H9 (cell line): ENCODE results near the gene NCKAP5. TPM values are rescaled to one million over a fixed set of nuclear protein-coding genes. Genes with fewer than 3 reads are reported as not detected.

ENCODE experiments used
- DNase-seq: peaks from one replicate; pipeline ENCODE4 v3.0.0-alpha.2; 2017
- H2AFZ ChIP-seq: one replicate; pipeline ENCODE4 v1.6.1; 2013; ENCODE audit warnings: mild to moderate bottlenecking, low read length, control low read depth, moderate library complexity
- H2AK5ac ChIP-seq: 2 replicates; pipeline ENCODE4 v1.6.1; 2013; ENCODE audit warnings: low read length, control low read depth, mixed read lengths; ENCODE audit not compliant: insufficient read length
- H2BK120ac ChIP-seq: one replicate; pipeline ENCODE4 v1.6.1; 2013; ENCODE audit warnings: low read depth, mild to moderate bottlenecking, low read length, control low read depth, inconsistent platforms; ENCODE audit not compliant: poor library complexity, severe bottlenecking
- H2BK12ac ChIP-seq: 2 replicates; pipeline ENCODE4 v1.6.1; 2013; ENCODE audit warnings: low read length, control low read depth, mixed read lengths, low read depth; ENCODE audit not compliant: insufficient read length
- H2BK15ac ChIP-seq: 2 replicates; pipeline ENCODE4 v1.6.1; 2013; ENCODE audit warnings: low read depth, low read length, control low read depth
- H2BK20ac ChIP-seq: one replicate; pipeline ENCODE4 v1.6.1; 2013; ENCODE audit warnings: low read depth, mild to moderate bottlenecking, low read length, control low read depth, inconsistent platforms; ENCODE audit not compliant: poor library complexity, severe bottlenecking
- H2BK5ac ChIP-seq: 2 replicates; pipeline ENCODE4 v1.6.1; 2013; ENCODE audit warnings: low read length, control low read depth, mixed read lengths; ENCODE audit not compliant: insufficient read length
- H3K14ac ChIP-seq: 2 replicates; pipeline ENCODE4 v1.6.1; 2013; ENCODE audit warnings: low read length, control low read depth; ENCODE audit not compliant: insufficient read depth
- H3K18ac ChIP-seq: 2 replicates; pipeline ENCODE4 v1.6.1; 2013; ENCODE audit warnings: low read depth, mild to moderate bottlenecking, mixed read lengths, low read length, control low read depth; ENCODE audit not compliant: insufficient read length
- H3K23ac ChIP-seq: 2 replicates; pipeline ENCODE4 v1.6.1; 2013; ENCODE audit warnings: low read length, control low read depth, mixed read lengths, low read depth; ENCODE audit not compliant: insufficient read length
- H3K23me2 ChIP-seq: 2 replicates; pipeline ENCODE4 v1.6.1; 2013; ENCODE audit warnings: low read depth, mild to moderate bottlenecking, mixed read lengths, low read length, control low read depth; ENCODE audit not compliant: insufficient read length, poor library complexity, severe bottlenecking
- H3K27ac ChIP-seq: 2 replicates; pipeline ENCODE4 v1.5.1; 2013; ENCODE audit warnings: low read length, control low read depth, mixed read lengths, low read depth; ENCODE audit not compliant: insufficient read length
- H3K27me3 ChIP-seq: 2 replicates; pipeline ENCODE4 v1.6.1; 2013; ENCODE audit warnings: low read length, control low read depth, inconsistent platforms; ENCODE audit not compliant: insufficient read depth
- H3K4ac ChIP-seq: 2 replicates; pipeline ENCODE4 v1.6.1; 2013; ENCODE audit warnings: low read depth, mild to moderate bottlenecking, control low read depth, inconsistent platforms, low read length, moderate library complexity
- H3K4me1 ChIP-seq: 2 replicates; pipeline ENCODE4 v1.6.1; 2013; ENCODE audit warnings: low read length, control low read depth, inconsistent platforms; ENCODE audit not compliant: insufficient read depth
- H3K4me2 ChIP-seq: 2 replicates; pipeline ENCODE4 v1.6.1; 2013; ENCODE audit warnings: low read length, control low read depth, mixed read lengths; ENCODE audit not compliant: insufficient read length, insufficient read depth
- H3K56ac ChIP-seq: 2 replicates; pipeline ENCODE4 v1.6.1; 2013; ENCODE audit warnings: low read depth, mild to moderate bottlenecking, mixed read lengths, low read length, control low read depth; ENCODE audit not compliant: insufficient read length
- H3K79me1 ChIP-seq: 2 replicates; pipeline ENCODE4 v1.6.1; 2013; ENCODE audit warnings: low read depth, mild to moderate bottlenecking, moderate library complexity, low read length, control low read depth, inconsistent platforms; ENCODE audit not compliant: insufficient read depth, poor library complexity, severe bottlenecking
- H3K79me2 ChIP-seq: 2 replicates; pipeline ENCODE4 v1.6.1; 2013; ENCODE audit warnings: low read length, control low read depth, inconsistent platforms; ENCODE audit not compliant: insufficient read depth
- H3K9ac ChIP-seq: 2 replicates; pipeline ENCODE4 v1.6.1; 2013; ENCODE audit warnings: low read length, control low read depth, mixed read lengths; ENCODE audit not compliant: insufficient read length; ENCODE audit errors: extremely low read depth
- H3K9me3 ChIP-seq: one replicate; pipeline ENCODE4 v1.6.1; 2013; ENCODE audit warnings: low read depth, low read length, inconsistent platforms; ENCODE audit not compliant: control insufficient read depth
- H3T11ph ChIP-seq: one replicate; pipeline ENCODE4 v1.6.1; 2013; ENCODE audit warnings: mild to moderate bottlenecking, low read length, control low read depth, inconsistent platforms
- H4K20me1 ChIP-seq: one replicate; pipeline ENCODE4 v1.6.1; 2013; ENCODE audit not compliant: control insufficient read depth, insufficient read length, insufficient read depth
- H4K5ac ChIP-seq: 2 replicates; pipeline ENCODE4 v1.6.1; 2013; ENCODE audit warnings: low read depth, mild to moderate bottlenecking, mixed read lengths, low read length, control low read depth; ENCODE audit not compliant: insufficient read length
- H4K8ac ChIP-seq: replicated peaks from 2 replicates; pipeline ENCODE4 v1.6.1; 2013; ENCODE audit warnings: low read length, control low read depth, mixed read lengths, low read depth; ENCODE audit not compliant: insufficient read length
- H4K91ac ChIP-seq: 2 replicates; pipeline ENCODE4 v1.6.1; 2013; ENCODE audit warnings: low read depth, mild to moderate bottlenecking, moderate library complexity, mixed read lengths, low read length, control low read depth; ENCODE audit not compliant: insufficient read length
- H3K27ac Mint-ChIP-seq, 3 experiments: 2 replicates in 2 of 3; 3 replicates in 1 of 3; pipeline ENCODE4 v1.8.0; 2020 to 2021; ENCODE audit warnings: mixed read lengths in 3 of 3, mild to moderate bottlenecking in 1 of 3, moderate library complexity in 1 of 3
- H3K27me3 Mint-ChIP-seq: 2 replicates; pipeline ENCODE4 v1.8.0; 2021; ENCODE audit warnings: low read depth, mild to moderate bottlenecking, moderate library complexity, mixed read lengths
- H3K36me3 Mint-ChIP-seq, 3 experiments: 2 replicates in 2 of 3; 3 replicates in 1 of 3; pipeline ENCODE4 v1.8.0; 2020 to 2021; ENCODE audit warnings: low read depth in 3 of 3, mixed read lengths in 3 of 3; ENCODE audit not compliant: insufficient read depth in 1 of 3
- H3K4me1 Mint-ChIP-seq, 2 experiments: 2 replicates each; pipeline ENCODE4 v1.8.0; 2020; ENCODE audit warnings: mixed read lengths in 2 of 2
- H3K4me3 Mint-ChIP-seq, 2 experiments: 2 replicates in 1 of 2; 3 replicates in 1 of 2; pipeline ENCODE4 v1.8.0; 2020 to 2021; ENCODE audit warnings: mild to moderate bottlenecking in 2 of 2, mixed read lengths in 2 of 2, moderate library complexity in 1 of 2
- H3K9me3 Mint-ChIP-seq, 2 experiments: 2 replicates in 1 of 2; 3 replicates in 1 of 2; pipeline ENCODE4 v1.8.0; 2020; ENCODE audit warnings: mild to moderate bottlenecking in 2 of 2, mixed read lengths in 2 of 2, moderate library complexity in 1 of 2
- CTCF ChIP-seq: fragments of 200-600 bp; sonication (generic); conservative IDR thresholded peaks from 3 replicates; pipeline ENCODE4 v1.8.0; 2021; ENCODE audit warnings: antibody characterized with exemption, mild to moderate bottlenecking
- WGBS: extraction: QIAGEN DNeasy Blood & Tissue Kit; methylation state at CpG from one replicate; pipeline ENCODE4 v1.1.7; 2013; ENCODE audit warnings: missing lambda C conversion rate, low lambda C conversion rate, mixed read lengths; ENCODE audit not compliant: insufficient read length; ENCODE audit errors: extremely low coverage; 5-methylcytosine and 5-hydroxymethylcytosine counted together
- total RNA-seq: library from RNA; stranded (reverse); gene quantifications from 2 replicates; pipeline ENCODE4 v1.2.1, GENCODE V29; 2021

The NCKAP5 gene
- total RNA-seq, 1 experiment from 2014 or later, result 0.26 TPM

DNA sequence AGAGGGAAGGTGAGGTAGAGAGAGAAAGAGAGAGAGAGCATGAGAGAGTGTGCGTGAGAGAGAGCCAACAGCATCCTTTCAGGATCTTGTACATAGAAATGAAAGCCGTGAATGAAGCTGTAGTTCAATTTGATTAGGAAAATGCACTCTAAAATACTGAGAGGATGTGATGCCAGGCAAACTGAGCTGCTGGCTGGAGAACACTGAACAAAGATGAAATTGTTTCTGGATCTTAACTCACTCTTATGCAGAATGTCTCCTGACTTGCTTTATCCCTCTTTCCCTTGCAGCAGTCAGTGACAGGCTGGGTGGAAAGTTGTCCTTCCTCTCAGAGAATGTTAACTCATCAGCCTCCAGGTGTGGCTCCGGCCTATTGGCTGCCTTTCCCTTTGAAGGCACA, 908.9 kb downstream of the NCKAP5 start:
- WGBS, result no CpG with 5 or more reads among the region's 3 CpGs
- Mint-ChIP-seq H3K36me3 (no peaks in the 10 kb centered on the region; a peak in 1 of 7 replicates), H3K27me3 (peaks cover 2% of the 10 kb centered on the region; the same call in 1 of the 2 replicates)

More for the DNA sequence above, 908.9 kb downstream of the NCKAP5 start:
- Histone ChIP-seq H3K4me2 (no peak overlapping the region), H2BK20ac (no peak overlapping the region), H3K79me1 (no peaks in the 10 kb centered on the region), H3K27ac (no peak overlapping the region), H2BK15ac (no peak overlapping the region), H3T11ph (no peak overlapping the region), H4K8ac (no peak overlapping the region), H2AK5ac (no peak overlapping the region), H3K27me3 (no peaks in the 10 kb centered on the region), H3K56ac (no peak overlapping the region), H4K5ac (no peak overlapping the region), H4K91ac (no peak overlapping the region), H3K14ac (no peak overlapping the region), H4K20me1 (no peaks in the 10 kb centered on the region), H3K23me2 (no peaks in the 10 kb centered on the region), H3K9me3 (no peaks in the 10 kb centered on the region), H2BK5ac (no peak overlapping the region), H2BK120ac (no peak overlapping the region), H3K79me2 (no peaks in the 10 kb centered on the region), H3K4ac (no peak overlapping the region), H3K4me1 (no peaks in the 10 kb centered on the region), H2AFZ (no peak overlapping the region), H2BK12ac (no peak overlapping the region), H3K23ac (no peak overlapping the region), H3K18ac (no peak overlapping the region), H3K9ac (no peak overlapping the region)
- DNase-seq, result no peak
- no peak overlapping the region for H3K4me3 Mint-ChIP-seq
- TF ChIP-seq CTCF, result no peak
- H3K27ac Mint-ChIP-seq, result no peak overlapping the region
- H3K4me1 Mint-ChIP-seq, result peaks cover 9 to 11% of the 10 kb centered on the region in 2 experiments
- H3K9me3 Mint-ChIP-seq, result no peaks in the 10 kb centered on the region; a peak in 1 of 5 replicates
